Stomach (tissue), 9 donors: ENCODE data around the gene CSNK2A1. TPM values are rescaled to one million over a fixed set of nuclear protein-coding genes. Genes with fewer than 3 reads are reported as not detected.

Source experiments
- DNase-seq, 2 donors: peaks; one replicate each; pipeline versions ENCODE4 v3.0.0 to v3.0.0-alpha.2; 2013 to 2019
- H3K27ac ChIP-seq, 5 donors: fragments of 200-600 bp in 4 of 5; sonication (generic) in 4 of 5; one replicate each; pipeline ENCODE4 v1.5.1; 2013 to 2019; ENCODE audit warnings: mild to moderate bottlenecking in 1 of 5, moderate library complexity in 1 of 5
- H3K27me3 ChIP-seq, 3 donors: fragments of 200-600 bp; sonication (generic); one replicate each; pipeline ENCODE4 v1.5.1; 2017 to 2019; ENCODE audit warnings: mixed run types in 1 of 3
- H3K36me3 ChIP-seq, 4 donors: fragments of 200-600 bp; sonication (generic); 1 replicate in 3 of 4; 2 replicates in 1 of 4; pipeline ENCODE4 v1.5.1; 2016 to 2019
- H3K4me1 ChIP-seq, 4 donors: fragments of 200-600 bp; sonication (generic); one replicate each; pipeline ENCODE4 v1.5.1; 2016 to 2019
- H3K4me3 ChIP-seq, 4 donors: fragments of 200-600 bp; sonication (generic) in 3 of 4; one replicate each; pipeline ENCODE4 v1.5.1; 2016 to 2019; ENCODE audit warnings: mild to moderate bottlenecking in 1 of 4
- H3K9me3 ChIP-seq, 4 donors: fragments of 200-600 bp; sonication (generic); one replicate each; pipeline ENCODE4 v1.5.1; 2016 to 2019
- CTCF ChIP-seq, 7 experiments: fragments of 450-650 bp in 4 of 7; fragments of 200-600 bp in 3 of 7; sonication (generic) in 3 of 7; IDR thresholded peaks; one replicate each; pipeline ENCODE4 v1.5.1; 2016 to 2019; ENCODE audit warnings: antibody characterized with exemption in 7 of 7, control low read depth in 2 of 7, mild to moderate bottlenecking in 1 of 7
- EP300 ChIP-seq: sonication (generic); formaldehyde crosslinking; IDR thresholded peaks from one replicate; pipeline ENCODE4 v1.6.1; 2017; ENCODE audit warnings: antibody characterized with exemption
- POLR2A ChIP-seq, 4 donors: fragments of 450-650 bp; IDR thresholded peaks; one replicate each; pipeline ENCODE4 v1.6.1; 2016; ENCODE audit warnings: antibody characterized with exemption in 4 of 4, control low read depth in 2 of 4, mild to moderate bottlenecking in 1 of 4, moderate library complexity in 1 of 4
- POLR2AphosphoS5 ChIP-seq, 3 donors: sonication (generic); formaldehyde crosslinking; IDR thresholded peaks; one replicate each; pipeline ENCODE4 v1.6.1; 2016; ENCODE audit warnings: antibody characterized with exemption in 3 of 3
- WGBS, 5 donors: extraction: QIAGEN DNeasy Blood & Tissue Kit in 3 of 5; methylation state at CpG; one replicate each; pipeline versions ENCODE4 v1.1.5 to v1.1.7; 2013 to 2018; 5-methylcytosine and 5-hydroxymethylcytosine counted together
- intact Hi-C: fragments of 100-400 bp; cut with DNase I; formaldehyde crosslinking; loops from one replicate; pipeline ENCODE4 v1.15.1; 2023; ENCODE audit warnings: low total_unique reads
- polyA plus RNA-seq, 3 donors: library from polyadenylated mRNA; stranded (reverse); fragments of 200-250 nt; gene quantifications; one replicate each; pipeline ENCODE4 v1.2.3, GENCODE V29; 2013
- total RNA-seq, 5 donors: library from RNA; depleted of rRNA; stranded (reverse); fragments of >200 nt; gene quantifications; one replicate each; pipeline versions ENCODE4 v1.1.0 to v1.2.3, GENCODE V29; 2014 to 2016
- donor health status: healthy with polysubstance abuse.
- donor health status: Bipolar disorder and iron deficiency.
- donor health status: healthy.

CSNK2A1 gene
- total and polyA plus RNA-seq, 8 donors, result 22.6 to 164 (median 37.3) TPM

GRCh38 chr20:527571-527886 is 16.1 kb downstream of the CSNK2A1 start:
- H3K27me3 ChIP-seq, result no peaks in the 10 kb centered on the region
- H3K27ac ChIP-seq, result no peak overlapping the region
- peaks cover 0 to 12% (median 0%) of the 10 kb centered on the region in 4 donors for H3K9me3 ChIP-seq
- DNase-seq, result no peak
- peaks cover 12 to 61% (median 54%) of the 10 kb centered on the region in 4 donors for H3K36me3 ChIP-seq
- peaks cover 13 to 52% (median 30%) of the 10 kb centered on the region in 4 donors for H3K4me1 ChIP-seq
- intact Hi-C loops, result no loop called here
- TF ChIP-seq POLR2A (IDR thresholded peaks at IDR 0.05) (no peak), EP300 (no peak), CTCF (IDR thresholded peaks at IDR 0.05) (no peak), POLR2AphosphoS5 (IDR thresholded peaks at IDR 0.05) (no peak)
- 65 to 78% (median 70%) methylated on average over 2 of the region's 2 CpGs for WGBS, 5 donors
- H3K4me3 ChIP-seq, result no peak overlapping the region

GRCh38 chr20:521860-522259 is 21.7 kb downstream of the CSNK2A1 start:
- H3K9me3 ChIP-seq, result peaks cover 0 to 21% (median 7%) of the 10 kb centered on the region in 4 donors
- H3K4me3 ChIP-seq, result no peak overlapping the region
- peaks cover 0 to 13% (median 7%) of the 10 kb centered on the region in 4 donors for H3K4me1 ChIP-seq
- no peak for DNase-seq
- peaks cover 13 to 64% (median 52%) of the 10 kb centered on the region in 4 donors for H3K36me3 ChIP-seq
- TF ChIP-seq EP300 (no peak), POLR2A (IDR thresholded peaks at IDR 0.05) (no peak), POLR2AphosphoS5 (IDR thresholded peaks at IDR 0.05) (no peak), CTCF (IDR thresholded peaks at IDR 0.05) (no peak)
- no peak overlapping the region for H3K27ac ChIP-seq
- no peaks in the 10 kb centered on the region for H3K27me3 ChIP-seq
- intact Hi-C loops, result no loop called here
- 83 to 100% (median 97%) methylated on average over 4 of the region's 4 CpGs for WGBS, 5 donors

- Histone ChIP-seq H3K27ac (no peak overlapping the region), H3K9me3 (peaks cover 0 to 16% (median 7%) of the 10 kb centered on the region in 4 donors), H3K4me3 (no peak overlapping the region), H3K36me3 (peaks cover 3 to 46% (median 39%) of the 10 kb centered on the region in 4 donors), H3K27me3 (no peaks in the 10 kb centered on the region), H3K4me1 (peaks cover 0 to 29% (median 14%) of the 10 kb centered on the region in 4 donors)
- DNase-seq, result no peak
- TF ChIP-seq POLR2A (IDR thresholded peaks at IDR 0.05), result no peak
- TF ChIP-seq POLR2AphosphoS5 (IDR thresholded peaks at IDR 0.05), result no peak
- no peak for TF ChIP-seq CTCF (IDR thresholded peaks at IDR 0.05)
- no peak for TF ChIP-seq EP300
- intact Hi-C loops, result no loop called here
Observed at GRCh38 chr20:519999-520398, 23.6 kb downstream of the CSNK2A1 start.

- intact Hi-C loops, result no loop called here
- TF ChIP-seq EP300 (no peak), CTCF (IDR thresholded peaks at IDR 0.05) (no peak), POLR2A (IDR thresholded peaks at IDR 0.05) (no peak), POLR2AphosphoS5 (IDR thresholded peaks at IDR 0.05) (no peak)
- Histone ChIP-seq H3K4me3 (no peak overlapping the region), H3K9me3 (peaks cover 0 to 16% (median 7%) of the 10 kb centered on the region in 4 donors), H3K27me3 (no peaks in the 10 kb centered on the region), H3K36me3 (peaks cover 3 to 23% (median 16%) of the 10 kb centered on the region in 4 donors), H3K4me1 (peaks cover 0 to 51% (median 19%) of the 10 kb centered on the region in 4 donors), H3K27ac (no peak overlapping the region)
- WGBS, 5 donors, result 14 to 26% (median 19%) methylated on average over 2 of the region's 2 CpGs
- no peak for DNase-seq
Observed at GRCh38 chr20:517221-517620, 26.4 kb downstream of the CSNK2A1 start.
